ENCODE data around the gene ERV3-1. TPM values are rescaled to one million over a fixed set of nuclear protein-coding genes. Genes with fewer than 3 reads are reported as not detected.
"Not testable (repeated sequence)": the region's sequence is repeated elsewhere in the genome, so short reads cannot be mapped to it uniquely, and the experiment has no call there.

ERV3-1 gene
- total and polyA plus RNA-seq, 2 donors (not counting 3 experiments of a cell fraction or from before 2014, with no cell fraction given): 28.4 to 29.6 TPM

GRCh38 chr7:65038767-65039166 is 32.3 kb upstream of the ERV3-1 start:
- Histone ChIP-seq H3K9ac (replicated peaks; ENCODE audit: extremely low read depth, insufficient read depth, low read length) (peak overlapping the region; percentile 31), H3K27ac (ENCODE audit: insufficient read depth, low read depth, low read length) (peak overlapping the region; percentile 24), H3K4me2 (ENCODE audit: insufficient read depth, low read length) (peak overlapping the region; percentile 94), H3K4me3 (replicated peaks in 1 of 3; ENCODE audit: insufficient read depth in 1 of 3, low read depth in 1 of 3, low read length in 3 of 3) (peak overlapping the region; percentile 61 to 78 (median 67)), H3K79me2 (ENCODE audit: control insufficient read depth, insufficient read depth, low read length) (peaks cover 16% of the 10 kb centered on the region), H2AFZ (ENCODE audit: low read depth, low read length) (peak overlapping the region; percentile 12)
- H3K9me3 ChIP-seq (replicated peaks; ENCODE audit: control insufficient read depth, insufficient read depth, low read length); FAIRE-seq; dilution Hi-C loops (cut with MboI; ENCODE audit: extremely low pct_ligation_motif_present, low sequenced_read_pairs); H3K9me1 ChIP-seq (replicated peaks; ENCODE audit: control insufficient read depth, extremely low read depth, insufficient read depth, low read length); BruUV-seq (replicated peaks); CTCF ChIA-PET; H3K4me1 ChIP-seq (ENCODE audit: control insufficient read depth, extremely low read depth, insufficient read depth, low read length); H3K27me3 ChIP-seq (ENCODE audit: control insufficient read depth in 2 of 2, insufficient read depth in 2 of 2, low read length in 2 of 2); H4K20me1 ChIP-seq (replicated peaks; ENCODE audit: control insufficient read depth, extremely low read depth, insufficient read depth, low read length); H3K36me3 ChIP-seq (ENCODE audit: control insufficient read depth in 2 of 2, extremely low read depth in 1 of 2, insufficient read depth in 2 of 2, low read length in 2 of 2): not testable (repeated sequence)
- peak; percentile 71 for DNase-seq (ENCODE audit: low read depth, low spot score)
- intact Hi-C loops (cut with micrococcal nuclease): loop anchor here (1.0 to 2.0 kb wide), 2 partner anchors 32 to 136 kb away; partner anchors contain the start of genes ERV3-1 and ZNF273
- POLR2A ChIA-PET: interaction anchor here (1.7 kb wide), 1 partner anchor 33 kb away, joined by 5 read pairs; the partner anchor contains the start of gene ERV3-1

GRCh38 chr7:65037740-65038688 is 31.5 kb upstream of the ERV3-1 start:
- no TSS peak for BruUV-seq (replicated peaks)
- TF ChIP-seq GATA2 (IDR thresholded peaks at IDR 0.05; ENCODE audit: insufficient read depth, insufficient read length, low read depth, low read length) (no peak), POLR2A (IDR thresholded peaks at IDR 0.05; ENCODE audit: low read depth, low read length) (peak; percentile 43), POLR2AphosphoS5 (IDR thresholded peaks at IDR 0.05; ENCODE audit: insufficient read depth, low read depth, low read length) (peak; percentile 41)
- POLR2A ChIA-PET: interaction anchor here (1.7 kb wide), 1 partner anchor 32 kb away, joined by 5 read pairs; the partner anchor contains the start of gene ERV3-1
- peak overlapping the region in 2 of 3 experiments; percentile 3 to 67 for H3K4me3 ChIP-seq (replicated peaks in 1 of 3; ENCODE audit: insufficient read depth in 1 of 3, low read depth in 1 of 3, low read length in 3 of 3)
- CTCF ChIA-PET: no interaction called here
- no peaks in the 10 kb centered on the region for H4K20me1 ChIP-seq (replicated peaks; ENCODE audit: control insufficient read depth, extremely low read depth, insufficient read depth, low read length)
- FAIRE-seq: peak; percentile 28
- dilution Hi-C loops (cut with MboI; ENCODE audit: extremely low pct_ligation_motif_present, low sequenced_read_pairs) (no loop called here), intact Hi-C loops (cut with micrococcal nuclease) (loop anchor here (1.0 to 2.0 kb wide), 2 partner anchors 32 to 135 kb away; partner anchors contain the start of genes ERV3-1 and ZNF273)
- H3K36me3 ChIP-seq (ENCODE audit: control insufficient read depth in 2 of 2, extremely low read depth in 1 of 2, insufficient read depth in 2 of 2, low read length in 2 of 2): no peaks in the 10 kb centered on the region
- no peaks in the 10 kb centered on the region for H3K9me3 ChIP-seq (replicated peaks; ENCODE audit: control insufficient read depth, insufficient read depth, low read length)
- no peak overlapping the region for H3K4me2 ChIP-seq (ENCODE audit: insufficient read depth, low read length)
- peaks cover 7% of the 10 kb centered on the region for H3K4me1 ChIP-seq (ENCODE audit: control insufficient read depth, extremely low read depth, insufficient read depth, low read length)
- H3K27ac ChIP-seq (ENCODE audit: insufficient read depth, low read depth, low read length): peak overlapping the region; percentile 5
- peaks cover 16% of the 10 kb centered on the region for H3K79me2 ChIP-seq (ENCODE audit: control insufficient read depth, insufficient read depth, low read length)
- peak overlapping the region; percentile 41 for H2AFZ ChIP-seq (ENCODE audit: low read depth, low read length)
- peak; percentile 92 for DNase-seq (ENCODE audit: low read depth, low spot score)
- no peaks in the 10 kb centered on the region for H3K27me3 ChIP-seq (ENCODE audit: control insufficient read depth in 2 of 2, insufficient read depth in 2 of 2, low read length in 2 of 2)
- H3K9ac ChIP-seq (replicated peaks; ENCODE audit: extremely low read depth, insufficient read depth, low read length): peak overlapping the region; percentile 55
- H3K9me1 ChIP-seq (replicated peaks; ENCODE audit: control insufficient read depth, extremely low read depth, insufficient read depth, low read length): no peaks in the 10 kb centered on the region

DNA sequence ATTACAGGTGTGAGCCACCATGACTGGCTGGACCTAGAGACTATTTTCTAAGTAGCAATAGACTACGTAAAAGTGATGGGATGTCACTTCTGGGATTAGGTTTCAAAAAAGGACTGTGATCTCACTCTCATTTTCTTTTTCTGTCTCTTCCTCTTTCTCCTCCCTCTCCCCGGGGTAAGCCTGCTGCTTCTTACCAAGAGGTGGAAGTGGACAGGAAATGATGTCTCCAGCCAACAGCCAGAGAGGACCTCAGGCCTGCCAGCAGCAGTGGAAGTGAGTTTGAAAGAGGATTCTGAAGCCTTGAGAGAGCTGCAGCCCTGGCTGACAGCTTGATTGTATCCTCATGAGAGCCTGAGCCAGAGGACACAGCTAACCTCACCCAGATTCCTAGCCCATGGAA is 30.0 kb upstream of the ERV3-1 start:
- dilution Hi-C loops (cut with MboI; ENCODE audit: extremely low pct_ligation_motif_present, low sequenced_read_pairs); DNase-seq (ENCODE audit: low read depth, low spot score); H3K4me3 ChIP-seq (replicated peaks in 1 of 3; ENCODE audit: insufficient read depth in 1 of 3, low read depth in 1 of 3, low read length in 3 of 3); H3K4me2 ChIP-seq (ENCODE audit: insufficient read depth, low read length); H3K9ac ChIP-seq (replicated peaks; ENCODE audit: extremely low read depth, insufficient read depth, low read length); intact Hi-C loops (cut with micrococcal nuclease); H3K36me3 ChIP-seq (ENCODE audit: control insufficient read depth in 2 of 2, extremely low read depth in 1 of 2, insufficient read depth in 2 of 2, low read length in 2 of 2); H4K20me1 ChIP-seq (replicated peaks; ENCODE audit: control insufficient read depth, extremely low read depth, insufficient read depth, low read length); H3K9me1 ChIP-seq (replicated peaks; ENCODE audit: control insufficient read depth, extremely low read depth, insufficient read depth, low read length); H2AFZ ChIP-seq (ENCODE audit: low read depth, low read length); BruUV-seq (replicated peaks); H3K9me3 ChIP-seq (replicated peaks; ENCODE audit: control insufficient read depth, insufficient read depth, low read length); H3K4me1 ChIP-seq (ENCODE audit: control insufficient read depth, extremely low read depth, insufficient read depth, low read length); H3K27ac ChIP-seq (ENCODE audit: insufficient read depth, low read depth, low read length); H3K27me3 ChIP-seq (ENCODE audit: control insufficient read depth in 2 of 2, insufficient read depth in 2 of 2, low read length in 2 of 2): not testable (repeated sequence)
- peaks cover 12% of the 10 kb centered on the region for H3K79me2 ChIP-seq (ENCODE audit: control insufficient read depth, insufficient read depth, low read length)
- ChIA-PET POLR2A (interaction anchor here (0.6 kb wide), 1 partner anchor 473 kb away, joined by 4 read pairs; no protein-coding TSS in a partner anchor), CTCF (interaction anchor here (0.6 kb wide), 1 partner anchor 318 kb away, joined by 4 read pairs; no protein-coding TSS in a partner anchor)
- FAIRE-seq: peak; percentile 62
